ENCODE measurements around the gene NPBWR2. TPM values are rescaled to one million over a fixed set of nuclear protein-coding genes. Genes with fewer than 3 reads are reported as not detected.

NPBWR2 gene
- polyA plus RNA-seq, 3 donors, result not detected

GRCh38 chr20:64104667-64105451 is 2.5 kb downstream of the NPBWR2 start:
- Mint-ChIP-seq H3K4me1 (peaks cover 18% of the 10 kb centered on the region), H3K9me3 (peaks cover 0 to 2% (median 0%) of the 10 kb centered on the region in 7 donors), H3K4me3 (no peak overlapping the region), H3K27ac (no peak overlapping the region), H3K27me3 (ENCODE audit: low read depth in 3 of 3) (peaks cover 37 to 50% (median 49%) of the 10 kb centered on the region in 3 donors), H3K36me3 (peaks cover 8 to 14% of the 10 kb centered on the region in 2 donors)
- intact Hi-C loops (cut with micrococcal nuclease), result no loop called here
- WGBS (ENCODE audit: insufficient coverage), result 96% methylated on average over 20 of the region's 25 CpGs
- peaks cover 4 to 7% of the 10 kb centered on the region in 2 donors for H3K36me3 ChIP-seq (replicated peaks in 1 of 2; ENCODE audit: control insufficient read depth in 1 of 2, insufficient read depth in 2 of 2, low read length in 2 of 2)
- H3K27ac ChIP-seq (ENCODE audit: low read depth in 1 of 2, low read length in 2 of 2), result no peak overlapping the region
- H3K9me3 ChIP-seq (replicated peaks in 1 of 2; ENCODE audit: control insufficient read depth in 1 of 2, insufficient read depth in 1 of 2, low read length in 2 of 2), result no peaks in the 10 kb centered on the region
- peaks cover 13 to 20% of the 10 kb centered on the region in 2 donors for H3K4me1 ChIP-seq (ENCODE audit: control insufficient read depth in 1 of 2, insufficient read depth in 2 of 2, low read length in 2 of 2)
- no peak overlapping the region for H3K4me3 ChIP-seq (replicated peaks in 1 of 3; ENCODE audit: low read depth in 2 of 3, low read length in 3 of 3)
- H3K4me2 ChIP-seq (replicated peaks; ENCODE audit: extremely low read depth, low read length, poor library complexity, severe bottlenecking), result no peak overlapping the region
- TF ChIP-seq CTCF (IDR thresholded peaks at IDR 0.05), result no peak
- peaks cover 16% of the 10 kb centered on the region for H4K20me1 ChIP-seq (ENCODE audit: insufficient read depth, low read length)
- H3K9ac ChIP-seq (ENCODE audit: insufficient read depth, low read length, poor library complexity, severe bottlenecking), result no peak overlapping the region
- no peak for DNase-seq
- H3K27me3 ChIP-seq (ENCODE audit: control insufficient read depth in 2 of 2, insufficient read depth in 2 of 2, low read length in 2 of 2), result peaks cover 6 to 33% of the 10 kb centered on the region in 2 donors
- no peak overlapping the region for H2AFZ ChIP-seq (ENCODE audit: insufficient read depth, low read depth, low read length, poor library complexity, severe bottlenecking)
- H3K79me2 ChIP-seq (ENCODE audit: insufficient read depth, low read length), result no peaks in the 10 kb centered on the region

GRCh38 chr20:64103871-64104666 is 3.3 kb downstream of the NPBWR2 start:
- no peak overlapping the region for H3K27ac ChIP-seq (ENCODE audit: low read depth in 1 of 2, low read length in 2 of 2)
- H4K20me1 ChIP-seq (ENCODE audit: insufficient read depth, low read length), result peaks cover 20% of the 10 kb centered on the region
- no peaks in the 10 kb centered on the region for H3K9me3 ChIP-seq (replicated peaks in 1 of 2; ENCODE audit: control insufficient read depth in 1 of 2, insufficient read depth in 1 of 2, low read length in 2 of 2)
- H3K79me2 ChIP-seq (ENCODE audit: insufficient read depth, low read length), result no peaks in the 10 kb centered on the region
- H3K9ac ChIP-seq (ENCODE audit: insufficient read depth, low read length, poor library complexity, severe bottlenecking), result no peak overlapping the region
- DNase-seq, result no peak
- intact Hi-C loops (cut with micrococcal nuclease), result no loop called here
- H3K4me3 ChIP-seq (replicated peaks in 1 of 3; ENCODE audit: low read depth in 2 of 3, low read length in 3 of 3), result no peak overlapping the region
- Mint-ChIP-seq H3K9me3 (peaks cover 0 to 2% (median 0%) of the 10 kb centered on the region in 7 donors), H3K27me3 (ENCODE audit: low read depth in 3 of 3) (peaks cover 37 to 50% (median 49%) of the 10 kb centered on the region in 3 donors), H3K4me1 (peaks cover 18% of the 10 kb centered on the region), H3K36me3 (peaks cover 16 to 21% of the 10 kb centered on the region in 2 donors), H3K27ac (peak overlapping the region in 1 of 7 donors; percentile 61), H3K4me3 (no peak overlapping the region)
- H2AFZ ChIP-seq (ENCODE audit: insufficient read depth, low read depth, low read length, poor library complexity, severe bottlenecking), result no peak overlapping the region
- no peak for TF ChIP-seq CTCF (IDR thresholded peaks at IDR 0.05)
- H3K36me3 ChIP-seq (replicated peaks in 1 of 2; ENCODE audit: control insufficient read depth in 1 of 2, insufficient read depth in 2 of 2, low read length in 2 of 2), result peaks cover 12 to 14% of the 10 kb centered on the region in 2 donors
- H3K27me3 ChIP-seq (ENCODE audit: control insufficient read depth in 2 of 2, insufficient read depth in 2 of 2, low read length in 2 of 2), result peaks cover 6 to 33% of the 10 kb centered on the region in 2 donors
- no peak overlapping the region for H3K4me2 ChIP-seq (replicated peaks; ENCODE audit: extremely low read depth, low read length, poor library complexity, severe bottlenecking)
- H3K4me1 ChIP-seq (ENCODE audit: control insufficient read depth in 1 of 2, insufficient read depth in 2 of 2, low read length in 2 of 2), result peaks cover 13 to 20% of the 10 kb centered on the region in 2 donors
- 85% methylated on average over 11 of the region's 20 CpGs for WGBS (ENCODE audit: insufficient coverage)
